ENCODE data around the gene SRPX2. TPM values are rescaled to one million over a fixed set of nuclear protein-coding genes. Genes with fewer than 3 reads are reported as not detected.
A peak's percentile ranks its signal among the peaks of the same experiment; 100 is the strongest.
"Not testable (repeated sequence)": the region's sequence is repeated elsewhere in the genome, so short reads cannot be mapped to it uniquely, and the experiment has no call there.

Gene SRPX2
- total RNA-seq, 2 donors from 2014 or later: 4.4 to 5.8 TPM

DNA sequence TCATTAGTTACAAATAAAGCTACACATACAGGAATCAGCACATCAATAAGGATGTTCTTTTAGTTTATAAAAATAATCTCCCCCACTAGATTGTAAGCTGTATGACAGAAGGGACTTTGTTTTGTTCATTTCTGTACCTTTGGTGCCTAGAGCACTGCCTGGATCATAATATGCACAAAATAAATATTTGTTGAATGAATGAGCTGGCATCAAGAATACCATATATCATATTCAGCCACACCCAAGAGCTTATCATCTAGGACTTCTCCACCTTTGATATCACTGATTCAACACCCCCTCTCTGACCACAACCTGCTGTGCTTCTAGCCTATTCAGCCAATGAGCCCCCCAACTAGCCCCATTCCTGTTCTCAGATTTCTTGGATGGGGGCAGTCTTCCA lies 77.3 kb downstream of the SRPX2 start:
- Histone ChIP-seq H3K36me3 (no peaks in the 10 kb centered on the region), H3K9ac (ENCODE audit: low read depth in 2 of 2, low read length in 2 of 2) (no peak overlapping the region), H3K4me3 (no peak overlapping the region), H3K4me1 (no peaks in the 10 kb centered on the region), H3K9me3 (no peaks in the 10 kb centered on the region), H3K27me3 (no peaks in the 10 kb centered on the region), H3K27ac (peak overlapping the region; percentile 25)
- intact Hi-C loops (cut with DNase I): no loop called here
- TF ChIP-seq, protein P1, sequence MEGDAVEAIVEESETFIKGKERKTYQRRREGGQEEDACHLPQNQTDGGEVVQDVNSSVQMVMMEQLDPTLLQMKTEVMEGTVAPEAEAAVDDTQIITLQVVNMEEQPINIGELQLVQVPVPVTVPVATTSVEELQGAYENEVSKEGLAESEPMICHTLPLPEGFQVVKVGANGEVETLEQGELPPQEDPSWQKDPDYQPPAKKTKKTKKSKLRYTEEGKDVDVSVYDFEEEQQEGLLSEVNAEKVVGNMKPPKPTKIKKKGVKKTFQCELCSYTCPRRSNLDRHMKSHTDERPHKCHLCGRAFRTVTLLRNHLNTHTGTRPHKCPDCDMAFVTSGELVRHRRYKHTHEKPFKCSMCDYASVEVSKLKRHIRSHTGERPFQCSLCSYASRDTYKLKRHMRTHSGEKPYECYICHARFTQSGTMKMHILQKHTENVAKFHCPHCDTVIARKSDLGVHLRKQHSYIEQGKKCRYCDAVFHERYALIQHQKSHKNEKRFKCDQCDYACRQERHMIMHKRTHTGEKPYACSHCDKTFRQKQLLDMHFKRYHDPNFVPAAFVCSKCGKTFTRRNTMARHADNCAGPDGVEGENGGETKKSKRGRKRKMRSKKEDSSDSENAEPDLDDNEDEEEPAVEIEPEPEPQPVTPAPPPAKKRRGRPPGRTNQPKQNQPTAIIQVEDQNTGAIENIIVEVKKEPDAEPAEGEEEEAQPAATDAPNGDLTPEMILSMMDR (IDR thresholded peaks at IDR 0.05): no peak
- no peak for DNase-seq

DNA sequence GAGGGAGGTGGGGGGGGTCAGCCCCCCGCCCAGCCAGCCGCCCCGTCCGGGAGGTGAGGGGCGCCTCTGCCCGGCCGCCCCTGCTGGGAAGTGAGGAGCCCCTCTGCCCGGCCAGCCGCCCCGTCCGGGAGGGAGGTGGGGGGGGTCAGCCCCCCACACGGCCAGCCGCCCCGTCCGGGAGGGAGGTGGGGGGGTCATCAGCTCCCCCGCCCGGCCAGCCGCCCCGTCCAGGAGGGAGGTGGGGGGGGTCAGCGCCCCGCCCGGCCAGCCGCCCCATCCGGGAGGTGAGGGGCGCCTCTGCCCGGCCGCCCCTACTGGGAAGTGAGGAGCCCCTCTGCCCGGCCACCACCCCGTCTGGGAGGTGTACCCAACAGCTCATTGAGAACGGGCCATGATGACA lies 80.0 kb downstream of the SRPX2 start:
- H3K27ac ChIP-seq; H3K27me3 ChIP-seq; H3K9me3 ChIP-seq; intact Hi-C loops (cut with DNase I); H3K9ac ChIP-seq (ENCODE audit: low read depth in 2 of 2, low read length in 2 of 2); H3K36me3 ChIP-seq; H3K4me1 ChIP-seq; DNase-seq; H3K4me3 ChIP-seq: not testable (repeated sequence)

Other genes with a start within 250 kb of the SRPX2 start
- 1 to 10 TPM in 1 of 2 donors, under 1 TPM in 1; 0.96 to 1.3 TPM for gene PCDH19, start 233.9 kb upstream of the SRPX2 start, total RNA-seq
- under 1 TPM in 1 of 2 donors, not detected in 1; 0.48 TPM for gene TNMD, start 59.3 kb upstream of the SRPX2 start, total RNA-seq
- gene TSPAN6, start 7.4 kb upstream of the SRPX2 start, total RNA-seq: 100 to 1,000 TPM in 1 of 2 donors, 10 to 100 TPM in 1; 57.6 to 106 TPM
- 10 to 100 TPM; 30.4 to 30.7 TPM for gene SYTL4, start 87.9 kb downstream of the SRPX2 start, total RNA-seq
- 10 to 100 TPM; 21.8 to 32.2 TPM for gene CSTF2, start 176.2 kb downstream of the SRPX2 start, total RNA-seq
- gene NOX1, start 230.2 kb downstream of the SRPX2 start, total RNA-seq: 100 to 1,000 TPM in 1 of 2 donors, 10 to 100 TPM in 1; 84.6 to 128 TPM

Data from colonic mucosa (tissue), 4 donors.